ENCODE measurements around the gene PKDREJ. TPM values are rescaled to one million over a fixed set of nuclear protein-coding genes. Genes with fewer than 3 reads are reported as not detected.

Gene PKDREJ
- polyA plus RNA-seq, 1 donor, result 0.55 TPM

GRCh38 chr22:46289244-46289891 lies 26.2 kb upstream of the PKDREJ start:
- no peak for DNase-seq

- DNase-seq, result no peak
Measured at GRCh38 chr22:46288846-46289243, 25.7 kb upstream of the PKDREJ start.

- DNase-seq, result no peak
Measured at GRCh38 chr22:46287873-46288751, 25.0 kb upstream of the PKDREJ start.

GRCh38 chr22:46286941-46287872 lies 24.1 kb upstream of the PKDREJ start:
- no peak for DNase-seq

GRCh38 chr22:46286006-46286405 lies 22.9 kb upstream of the PKDREJ start:
- no peak for DNase-seq

- no peak for DNase-seq
Measured at GRCh38 chr22:46281866-46282678, 18.9 kb upstream of the PKDREJ start.

- DNase-seq, result no peak
Measured at GRCh38 chr22:46280999-46281623, 18.0 kb upstream of the PKDREJ start.

GRCh38 chr22:46280063-46280817 lies 17.1 kb upstream of the PKDREJ start:
- no peak for DNase-seq

GRCh38 chr22:46278656-46279645 lies 15.8 kb upstream of the PKDREJ start:
- no peak for DNase-seq

GRCh38 chr22:46276563-46276962 lies 13.4 kb upstream of the PKDREJ start:
- no peak for DNase-seq

GRCh38 chr22:46275455-46276122 lies 12.4 kb upstream of the PKDREJ start:
- DNase-seq, result no peak

GRCh38 chr22:46274381-46274780 lies 11.2 kb upstream of the PKDREJ start:
- no peak for DNase-seq

GRCh38 chr22:46273432-46274148 lies 10.4 kb upstream of the PKDREJ start:
- DNase-seq, result no peak

- no peak for DNase-seq
Measured at GRCh38 chr22:46272762-46273431, 9.8 kb upstream of the PKDREJ start.

- DNase-seq, result no peak
Measured at GRCh38 chr22:46272196-46272595, 9.1 kb upstream of the PKDREJ start.

- DNase-seq, result no peak
Measured at GRCh38 chr22:46269564-46269963, 6.4 kb upstream of the PKDREJ start.
